CD4-positive, alpha-beta memory T cell (primary cell): ENCODE results near the gene RUBCNL. TPM values are rescaled to one million over a fixed set of nuclear protein-coding genes. Genes with fewer than 3 reads are reported as not detected.

ENCODE experiments used
- CTCF ChIA-PET: fragments of 350-600 bp; sonication (Branson Sonifier 250); formaldehyde crosslinking; loops from one replicate; lab custom pipeline; 2021; ENCODE audit warnings: inconsistent platforms; ENCODE audit not compliant: partially characterized antibody; lab: Charles Lee
- POLR2A ChIA-PET: fragments of 350-600 bp; sonication (Branson Sonifier 250); formaldehyde crosslinking; loops from one replicate; lab custom pipeline; 2021; ENCODE audit not compliant: partially characterized antibody; lab: Charles Lee
- DNase-seq, 5 donors: peaks; one replicate each; pipeline versions ENCODE4 v3.0.0 to v3.0.0-alpha.2; 2020 to 2022; ENCODE audit warnings: mixed read lengths in 1 of 5
- H3K27ac ChIP-seq: one replicate; pipeline ENCODE4 v1.7.0; 2013; ENCODE audit warnings: low read depth, low read length
- H3K27me3 ChIP-seq: 2 replicates; pipeline ENCODE4 v1.7.0; 2013; ENCODE audit warnings: mild to moderate bottlenecking, low read length, moderate library complexity; ENCODE audit not compliant: insufficient read depth
- H3K36me3 ChIP-seq: 2 replicates; pipeline ENCODE4 v1.7.0; 2013; ENCODE audit warnings: mild to moderate bottlenecking, low read length, moderate library complexity; ENCODE audit not compliant: insufficient read depth
- H3K4me1 ChIP-seq: 2 replicates; pipeline ENCODE4 v1.7.0; 2013; ENCODE audit warnings: mild to moderate bottlenecking, low read length, moderate library complexity; ENCODE audit not compliant: insufficient read depth
- H3K4me3 ChIP-seq, 2 donors: one replicate each; pipeline ENCODE4 v1.7.0; 2013; ENCODE audit warnings: low read length in 2 of 2, mild to moderate bottlenecking in 1 of 2
- H3K9me3 ChIP-seq, 2 donors: one replicate each; pipeline ENCODE4 v1.7.0; 2013; ENCODE audit warnings: low read length in 2 of 2, control low read depth in 1 of 2; ENCODE audit not compliant: control insufficient read depth in 1 of 2
- H3K27ac Mint-ChIP-seq, 7 donors: one replicate each; pipeline ENCODE4 v1.8.0; 2020 to 2021; ENCODE audit warnings: mixed read lengths in 7 of 7, mild to moderate bottlenecking in 6 of 7, inconsistent platforms in 3 of 7, moderate library complexity in 3 of 7
- H3K27me3 Mint-ChIP-seq, 2 donors: one replicate each; pipeline ENCODE4 v1.8.0; 2020 to 2021; ENCODE audit warnings: mixed read lengths in 2 of 2
- H3K36me3 Mint-ChIP-seq, 2 donors: one replicate each; pipeline ENCODE4 v1.8.0; 2020 to 2021; ENCODE audit warnings: mixed read lengths in 2 of 2, inconsistent platforms in 1 of 2, mild to moderate bottlenecking in 1 of 2
- H3K4me1 Mint-ChIP-seq, 4 donors: one replicate each; pipeline ENCODE4 v1.8.0; 2020 to 2021; ENCODE audit warnings: mixed read lengths in 4 of 4, mild to moderate bottlenecking in 1 of 4
- H3K4me3 Mint-ChIP-seq, 8 donors: one replicate each; pipeline ENCODE4 v1.8.0; 2020 to 2021; ENCODE audit warnings: mixed read lengths in 8 of 8, mild to moderate bottlenecking in 7 of 8, moderate library complexity in 6 of 8, inconsistent platforms in 3 of 8
- H3K9me3 Mint-ChIP-seq, 8 donors: one replicate each; pipeline ENCODE4 v1.8.0; 2020 to 2021; ENCODE audit warnings: mixed read lengths in 8 of 8, mild to moderate bottlenecking in 5 of 8, inconsistent platforms in 3 of 8, moderate library complexity in 1 of 8
- intact Hi-C: fragments of 100-400 bp; cut with micrococcal nuclease; formaldehyde crosslinking; loops from one replicate; pipeline ENCODE4 v1.15.1; 2023
- polyA plus RNA-seq, 2 donors: library from polyadenylated mRNA; unstranded; fragments of 300-500 nt; fragmentation: Illumina TruSeq; gene quantifications; one replicate each; pipeline ENCODE4 v1.2.3, GENCODE V29; 2021
- total RNA-seq, 2 experiments: library from RNA; stranded (reverse); gene quantifications; one replicate each; pipeline ENCODE4 v1.2.3, GENCODE V29; 2021

The RUBCNL gene
- total and polyA plus RNA-seq, 4 experiments from 2014 or later, result 0.30 to 0.60 TPM; not detected in 2

GRCh38 chr13:46340011-46340410 is 47.0 kb downstream of the RUBCNL start:
- no peak overlapping the region for H3K27ac ChIP-seq
- H3K4me1 ChIP-seq, result peaks cover 9% of the 10 kb centered on the region
- Mint-ChIP-seq H3K4me1 (peaks cover 7 to 15% (median 11%) of the 10 kb centered on the region in 4 donors), H3K27me3 (no peaks in the 10 kb centered on the region), H3K27ac (peak overlapping the region in 2 of 7 donors; percentile 5 to 7), H3K9me3 (peaks cover 0 to 9% (median 4%) of the 10 kb centered on the region in 8 donors), H3K36me3 (peaks cover 0 to 4% of the 10 kb centered on the region in 2 donors), H3K4me3 (no peak overlapping the region)
- no peaks in the 10 kb centered on the region for H3K36me3 ChIP-seq
- ChIA-PET POLR2A (no interaction called here), CTCF (no interaction called here)
- no peak for DNase-seq
- H3K27me3 ChIP-seq, result no peaks in the 10 kb centered on the region
- intact Hi-C loops, result no loop called here
- H3K4me3 ChIP-seq, result no peak overlapping the region
- H3K9me3 ChIP-seq, result no peaks in the 10 kb centered on the region

DNA sequence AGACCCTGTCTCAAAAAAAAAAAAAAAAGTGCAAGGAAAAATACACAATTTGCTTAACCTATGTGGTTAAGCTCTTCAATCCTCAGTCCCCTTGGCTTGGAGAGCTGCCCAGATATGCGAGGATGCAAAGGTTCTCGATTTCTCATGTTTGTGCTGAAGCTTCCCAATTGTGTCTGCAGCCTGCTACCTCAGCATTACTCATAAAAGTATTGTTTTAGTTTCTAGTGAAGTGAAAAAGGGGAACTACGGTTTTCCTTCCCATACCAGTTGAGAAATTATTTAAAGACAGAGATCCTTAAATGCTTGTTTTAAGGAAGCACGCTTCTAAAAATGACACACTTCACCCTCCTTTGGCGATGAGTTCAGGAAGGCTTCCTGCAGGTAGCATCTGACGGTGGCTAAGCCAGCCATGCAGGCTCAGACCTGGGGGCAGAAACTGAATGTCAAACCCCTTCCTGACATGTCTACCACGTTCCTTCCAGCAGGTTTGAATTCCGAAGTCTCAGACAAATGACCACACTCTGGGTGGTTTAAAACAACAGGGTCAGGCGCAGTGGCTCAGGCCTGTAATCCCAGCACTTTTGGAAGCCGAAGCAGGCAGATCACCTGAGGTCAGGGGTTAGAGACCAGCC is 47.9 kb downstream of the RUBCNL start:
- H3K27ac Mint-ChIP-seq, result no peak overlapping the region

GRCh38 chr13:46337700-46338099 is 49.4 kb downstream of the RUBCNL start:
- Histone ChIP-seq H3K27ac (no peak overlapping the region), H3K4me1 (peaks cover 9% of the 10 kb centered on the region), H3K4me3 (no peak overlapping the region), H3K27me3 (no peaks in the 10 kb centered on the region), H3K36me3 (no peaks in the 10 kb centered on the region), H3K9me3 (no peaks in the 10 kb centered on the region)
- Mint-ChIP-seq H3K9me3 (peaks cover 0 to 9% (median 4%) of the 10 kb centered on the region in 8 donors), H3K27ac (no peak overlapping the region), H3K27me3 (peaks cover 0 to 2% of the 10 kb centered on the region in 2 donors), H3K4me3 (no peak overlapping the region), H3K36me3 (peaks cover 0 to 4% of the 10 kb centered on the region in 2 donors), H3K4me1 (peaks cover 7 to 15% (median 11%) of the 10 kb centered on the region in 4 donors)
- intact Hi-C loops, result no loop called here
- no peak for DNase-seq
- CTCF ChIA-PET, result no interaction called here
- POLR2A ChIA-PET, result no interaction called here

More for the DNA sequence above, 47.9 kb downstream of the RUBCNL start:
- Mint-ChIP-seq H3K36me3 (peaks cover 0 to 4% of the 10 kb centered on the region in 2 donors), H3K4me1 (peaks cover 7 to 15% (median 11%) of the 10 kb centered on the region in 4 donors), H3K27me3 (peaks cover 0 to 2% of the 10 kb centered on the region in 2 donors), H3K4me3 (no peak overlapping the region), H3K9me3 (peaks cover 0 to 9% (median 4%) of the 10 kb centered on the region in 8 donors)
- ChIA-PET POLR2A (no interaction called here), CTCF (no interaction called here)
- intact Hi-C loops, result no loop called here
- Histone ChIP-seq H3K36me3 (no peaks in the 10 kb centered on the region), H3K4me1 (peaks cover 9% of the 10 kb centered on the region), H3K4me3 (no peak overlapping the region), H3K9me3 (no peaks in the 10 kb centered on the region), H3K27me3 (no peaks in the 10 kb centered on the region), H3K27ac (no peak overlapping the region)
- DNase-seq, result no peak

DNA sequence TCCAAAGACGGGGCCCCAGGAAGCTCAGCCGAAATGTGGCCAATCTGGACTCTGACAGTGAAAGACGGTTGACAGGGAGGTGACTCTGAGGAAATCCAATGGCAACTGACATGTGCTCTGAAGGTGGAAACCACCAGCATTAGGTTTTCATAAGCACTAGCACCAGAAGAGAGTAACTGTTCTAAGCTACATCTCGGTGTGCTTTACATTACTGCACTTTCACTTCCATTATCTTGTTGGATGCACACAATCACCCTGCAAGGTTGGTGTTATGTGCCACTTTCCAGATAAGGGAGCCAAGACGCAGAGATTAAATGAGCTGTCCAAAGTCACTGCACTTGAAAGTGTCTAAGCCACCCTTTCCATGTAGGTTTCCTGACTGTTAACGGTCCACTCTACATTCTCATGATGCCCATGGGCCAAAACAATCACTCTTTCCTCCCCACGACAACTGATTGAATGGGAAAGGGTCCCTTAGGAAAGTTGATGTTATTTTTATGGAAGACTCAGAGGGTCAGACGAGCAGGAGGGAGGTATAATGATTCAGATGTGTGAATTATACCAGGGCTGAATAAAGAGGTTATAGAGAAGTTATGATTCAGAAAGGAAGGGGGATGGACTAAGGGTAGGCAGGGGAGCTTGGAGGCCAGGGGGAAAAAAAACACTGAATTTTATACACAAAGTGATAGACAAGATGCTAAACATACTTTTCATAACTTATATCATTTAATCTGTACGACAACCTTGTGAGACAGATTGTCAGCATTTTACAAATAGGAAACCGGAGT is 52.8 kb downstream of the RUBCNL start:
- H3K36me3 ChIP-seq, result no peaks in the 10 kb centered on the region
- H3K36me3 Mint-ChIP-seq, result peaks cover 0 to 4% of the 10 kb centered on the region in 2 donors
- no peak overlapping the region for H3K27ac Mint-ChIP-seq
- H3K9me3 Mint-ChIP-seq, result peaks cover 0 to 9% (median 4%) of the 10 kb centered on the region in 8 donors
- no peaks in the 10 kb centered on the region for H3K9me3 ChIP-seq
- H3K4me1 ChIP-seq, result no peaks in the 10 kb centered on the region
- H3K27ac ChIP-seq, result no peak overlapping the region
- H3K4me3 ChIP-seq, result no peak overlapping the region
- DNase-seq, result no peak
- intact Hi-C loops, result no loop called here
- H3K27me3 ChIP-seq, result no peaks in the 10 kb centered on the region
- H3K4me1 Mint-ChIP-seq, result peaks cover 0 to 7% (median 2%) of the 10 kb centered on the region in 4 donors
- POLR2A ChIA-PET, result no interaction called here
- no peak overlapping the region for H3K4me3 Mint-ChIP-seq
- H3K27me3 Mint-ChIP-seq, result peaks cover 1 to 2% of the 10 kb centered on the region in 2 donors
- CTCF ChIA-PET, result interaction anchor here (3.1 kb wide), 1 partner anchor 13 kb away, joined by 10 read pairs; no protein-coding TSS in a partner anchor

DNA sequence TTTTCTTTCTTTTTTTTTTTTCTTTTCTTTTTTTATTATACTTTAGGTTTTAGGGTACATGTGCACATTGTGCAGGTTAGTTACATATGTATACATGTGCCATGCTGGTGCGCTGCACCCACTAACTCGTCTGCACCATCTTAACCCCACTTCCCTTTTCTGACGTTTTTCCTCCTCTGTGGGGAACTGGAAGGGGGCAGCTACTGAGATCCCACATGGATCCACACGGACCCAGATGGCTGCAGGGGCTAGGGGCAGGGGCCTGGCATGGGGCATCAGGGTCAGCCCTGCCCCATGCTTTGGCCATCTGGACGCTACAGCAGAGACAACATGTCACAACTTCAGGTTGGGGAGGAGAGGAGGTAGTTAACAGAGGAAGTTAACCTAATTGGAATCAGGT is 54.3 kb downstream of the RUBCNL start:
- Mint-ChIP-seq H3K4me1 (peaks cover 0 to 7% (median 2%) of the 10 kb centered on the region in 4 donors), H3K36me3 (peaks cover 0 to 4% of the 10 kb centered on the region in 2 donors), H3K27ac (no peak overlapping the region), H3K9me3 (peaks cover 0 to 9% (median 4%) of the 10 kb centered on the region in 8 donors), H3K4me3 (no peak overlapping the region), H3K27me3 (peaks cover 2 to 4% of the 10 kb centered on the region in 2 donors)
- Histone ChIP-seq H3K4me3 (no peak overlapping the region), H3K9me3 (no peaks in the 10 kb centered on the region), H3K36me3 (no peaks in the 10 kb centered on the region), H3K27ac (no peak overlapping the region), H3K27me3 (no peaks in the 10 kb centered on the region), H3K4me1 (no peaks in the 10 kb centered on the region)
- POLR2A ChIA-PET, result interaction anchor here (0.6 kb wide), 2 partner anchors 34 to 38 kb away, joined by 3 read pairs; no protein-coding TSS in a partner anchor
- no peak for DNase-seq
- intact Hi-C loops, result no loop called here
- CTCF ChIA-PET, result interaction anchor here (0.7 kb wide), 1 partner anchor 219 kb away, joined by 3 read pairs; no protein-coding TSS in a partner anchor

DNA sequence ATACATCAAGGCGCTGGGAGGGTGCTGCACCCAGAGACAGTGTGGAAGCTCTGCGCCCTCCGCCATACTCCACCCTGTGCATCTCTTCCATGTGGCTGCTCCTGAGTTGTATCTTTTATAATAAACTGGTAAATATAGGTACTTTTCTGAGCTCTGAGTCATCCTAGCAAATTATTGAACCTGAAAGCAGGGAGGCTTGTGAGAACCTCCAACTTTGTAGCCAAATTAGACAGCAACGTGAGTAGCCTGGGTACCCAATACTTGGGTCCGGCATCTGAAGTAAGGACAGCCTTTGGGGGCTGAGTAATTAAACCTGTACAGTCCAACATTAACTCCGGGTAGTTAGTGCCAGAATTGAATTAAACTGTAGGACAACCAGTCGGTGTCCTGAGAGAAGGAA is 57.4 kb downstream of the RUBCNL start:
- no peak overlapping the region for H3K4me3 ChIP-seq
- no peaks in the 10 kb centered on the region for H3K4me1 ChIP-seq
- POLR2A ChIA-PET, result no interaction called here
- no peaks in the 10 kb centered on the region for H3K36me3 ChIP-seq
- CTCF ChIA-PET, result no interaction called here
- Mint-ChIP-seq H3K36me3 (no peaks in the 10 kb centered on the region), H3K27ac (no peak overlapping the region), H3K27me3 (peaks cover 2 to 4% of the 10 kb centered on the region in 2 donors), H3K4me3 (no peak overlapping the region), H3K4me1 (peaks cover 0 to 7% (median 2%) of the 10 kb centered on the region in 4 donors), H3K9me3 (no peaks in the 10 kb centered on the region)
- no peaks in the 10 kb centered on the region for H3K9me3 ChIP-seq
- H3K27ac ChIP-seq, result no peak overlapping the region
- no peaks in the 10 kb centered on the region for H3K27me3 ChIP-seq
- intact Hi-C loops, result no loop called here
- DNase-seq, result no peak

GRCh38 chr13:46327246-46327645 is 59.8 kb downstream of the RUBCNL start:
- Histone ChIP-seq H3K27ac (no peak overlapping the region), H3K36me3 (no peaks in the 10 kb centered on the region), H3K9me3 (no peaks in the 10 kb centered on the region), H3K4me3 (no peak overlapping the region), H3K27me3 (no peaks in the 10 kb centered on the region), H3K4me1 (no peaks in the 10 kb centered on the region)
- POLR2A ChIA-PET, result no interaction called here
- Mint-ChIP-seq H3K4me1 (peaks cover 0 to under 1% (median 0%) of the 10 kb centered on the region in 4 donors), H3K9me3 (no peaks in the 10 kb centered on the region), H3K27ac (no peak overlapping the region), H3K4me3 (no peak overlapping the region), H3K36me3 (no peaks in the 10 kb centered on the region), H3K27me3 (peaks cover 2 to 3% of the 10 kb centered on the region in 2 donors)
- no peak for DNase-seq
- intact Hi-C loops, result no loop called here
- CTCF ChIA-PET, result interaction anchor here (1.0 kb wide), 1 partner anchor 92 kb away, joined by 4 read pairs; no protein-coding TSS in a partner anchor
